ENCODE data around the gene RPL36.

DNA sequence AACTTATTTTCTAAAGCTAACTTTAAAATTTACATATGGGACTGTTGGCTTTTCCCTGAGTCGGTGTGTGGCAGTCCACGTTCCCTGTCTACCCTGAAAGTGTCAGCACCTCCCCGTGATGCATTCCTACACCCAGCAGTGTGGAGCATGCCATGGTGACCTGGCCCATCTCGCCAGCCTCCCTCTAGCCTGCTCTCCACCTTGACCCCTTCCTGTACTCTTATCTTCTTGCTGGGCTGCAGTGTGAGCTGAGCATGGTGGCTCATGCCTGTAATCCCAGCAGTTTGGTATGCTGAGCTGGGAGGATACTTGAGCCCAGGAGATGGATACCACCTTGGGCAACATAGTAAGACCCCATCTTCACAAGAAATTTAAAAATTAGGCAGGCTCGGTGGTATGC, 35.2 kb upstream of the RPL36 start:
- no peak for TF ChIP-seq CTCF (IDR thresholded peaks at IDR 0.05)
- TF ChIP-seq POLR2A (IDR thresholded peaks at IDR 0.05): no peak
- no peak for TF ChIP-seq POLR2AphosphoS5 (IDR thresholded peaks at IDR 0.05)

Measured in upper lobe of left lung (tissue), 4 donors.